ENCODE results near the gene KCNMA1.

The KCNMA1 gene

GRCh38 chr10:77514870-77515269, 122.7 kb downstream of the KCNMA1 start:
- H3K27ac ChIP-seq (replicated peaks; ENCODE audit: low read length): no peak overlapping the region

GRCh38 chr10:77513781-77514331, 123.8 kb downstream of the KCNMA1 start:
- Histone ChIP-seq H3K27me3 (ENCODE audit: control insufficient read depth in 3 of 3, insufficient read depth in 3 of 3, low read depth in 1 of 3, low read length in 3 of 3) (peaks cover 0 to 6% (median 0%) of the 10 kb centered on the region in 3 experiments), H3K23ac (ENCODE audit: low read depth, low read length, poor library complexity) (no peak overlapping the region), H4K91ac (ENCODE audit: low read depth, low read length, poor library complexity) (no peak overlapping the region), H4K8ac (ENCODE audit: low read depth, low read length) (no peak overlapping the region), H3K4me1 (ENCODE audit: control insufficient read depth in 2 of 2, insufficient read depth in 1 of 2, low read depth in 1 of 2, low read length in 2 of 2) (peaks cover 0 to 23% of the 10 kb centered on the region in 2 donors), H2BK15ac (ENCODE audit: low read length) (peak overlapping the region; percentile 22), H3K14ac (ENCODE audit: low read length) (no peak overlapping the region), H3K27ac (replicated peaks; ENCODE audit: low read length) (no peak overlapping the region), H3K79me1 (ENCODE audit: low read depth, low read length) (no peaks in the 10 kb centered on the region), H3K4me3 (ENCODE audit: low read length in 2 of 2) (no peak overlapping the region), H3K9me3 (replicated peaks in 1 of 2; ENCODE audit: control insufficient read depth in 2 of 2, insufficient read depth in 1 of 2, low read depth in 1 of 2, low read length in 2 of 2) (no peaks in the 10 kb centered on the region), H2AFZ (ENCODE audit: low read length) (no peak overlapping the region), H3K9ac (ENCODE audit: low read depth, low read length, poor library complexity) (no peak overlapping the region), H3K4me2 (ENCODE audit: insufficient read depth, low read length, poor library complexity, severe bottlenecking) (no peak overlapping the region), H2AK5ac (ENCODE audit: low read depth, low read length) (peak overlapping the region; percentile 49), H3K4ac (ENCODE audit: low read length) (no peak overlapping the region), H2BK5ac (ENCODE audit: low read length) (no peak overlapping the region), H2BK12ac (ENCODE audit: low read length) (no peak overlapping the region), H3K36me3 (replicated peaks in 1 of 2; ENCODE audit: control insufficient read depth in 2 of 2, insufficient read depth in 2 of 2, low read length in 2 of 2) (no peaks in the 10 kb centered on the region), H3K18ac (ENCODE audit: low read length) (peak overlapping the region; percentile 5), H2BK120ac (ENCODE audit: low read depth, low read length) (peak overlapping the region; percentile 64)
- no peak for DNase-seq (ENCODE audit: low spot score)
- no CpG with 5 or more reads among the region's 15 CpGs for WGBS, 2 donors (ENCODE audit: extremely low coverage in 2 of 2, insufficient read length in 2 of 2, insufficient replicate concordance in 1 of 2)

More at GRCh38 chr10:77514870-77515269, 122.7 kb downstream of the KCNMA1 start:
- H3K18ac ChIP-seq (ENCODE audit: low read length): no peak overlapping the region
- no peak overlapping the region for H4K8ac ChIP-seq (ENCODE audit: low read depth, low read length)
- no peak overlapping the region for H2BK15ac ChIP-seq (ENCODE audit: low read length)
- H3K4me1 ChIP-seq (ENCODE audit: control insufficient read depth in 2 of 2, insufficient read depth in 1 of 2, low read depth in 1 of 2, low read length in 2 of 2): peaks cover 0 to 21% of the 10 kb centered on the region in 2 donors
- H4K91ac ChIP-seq (ENCODE audit: low read depth, low read length, poor library complexity): no peak overlapping the region
- H3K9me3 ChIP-seq (replicated peaks in 1 of 2; ENCODE audit: control insufficient read depth in 2 of 2, insufficient read depth in 1 of 2, low read depth in 1 of 2, low read length in 2 of 2): peaks cover 0 to 1% of the 10 kb centered on the region in 2 donors
- no CpG with 5 or more reads among the region's 4 CpGs for WGBS, 2 donors (ENCODE audit: extremely low coverage in 2 of 2, insufficient read length in 2 of 2, insufficient replicate concordance in 1 of 2)
- no peak overlapping the region for H3K23ac ChIP-seq (ENCODE audit: low read depth, low read length, poor library complexity)
- no peaks in the 10 kb centered on the region for H3K79me1 ChIP-seq (ENCODE audit: low read depth, low read length)
- H3K4ac ChIP-seq (ENCODE audit: low read length): no peak overlapping the region
- H3K4me2 ChIP-seq (ENCODE audit: insufficient read depth, low read length, poor library complexity, severe bottlenecking): no peak overlapping the region
- no peak overlapping the region for H3K9ac ChIP-seq (ENCODE audit: low read depth, low read length, poor library complexity)
- no peak overlapping the region for H2BK5ac ChIP-seq (ENCODE audit: low read length)
- no peak overlapping the region for H2AK5ac ChIP-seq (ENCODE audit: low read depth, low read length)
- H2AFZ ChIP-seq (ENCODE audit: low read length): no peak overlapping the region
- no peaks in the 10 kb centered on the region for H3K36me3 ChIP-seq (replicated peaks in 1 of 2; ENCODE audit: control insufficient read depth in 2 of 2, insufficient read depth in 2 of 2, low read length in 2 of 2)
- H3K27me3 ChIP-seq (ENCODE audit: control insufficient read depth in 3 of 3, insufficient read depth in 3 of 3, low read depth in 1 of 3, low read length in 3 of 3): peaks cover 0 to 6% (median 0%) of the 10 kb centered on the region in 3 experiments
- no peak for DNase-seq (ENCODE audit: low spot score)
- H3K4me3 ChIP-seq (ENCODE audit: low read length in 2 of 2): no peak overlapping the region
- H2BK120ac ChIP-seq (ENCODE audit: low read depth, low read length): no peak overlapping the region
- H2BK12ac ChIP-seq (ENCODE audit: low read length): no peak overlapping the region
- no peak overlapping the region for H3K14ac ChIP-seq (ENCODE audit: low read length)

GRCh38 chr10:77513220-77513619, 124.4 kb downstream of the KCNMA1 start:
- Histone ChIP-seq H2BK12ac (ENCODE audit: low read length) (no peak overlapping the region), H3K4me1 (ENCODE audit: control insufficient read depth in 2 of 2, insufficient read depth in 1 of 2, low read depth in 1 of 2, low read length in 2 of 2) (peaks cover 0 to 23% of the 10 kb centered on the region in 2 donors), H2AK5ac (ENCODE audit: low read depth, low read length) (no peak overlapping the region), H3K23ac (ENCODE audit: low read depth, low read length, poor library complexity) (no peak overlapping the region), H3K4me2 (ENCODE audit: insufficient read depth, low read length, poor library complexity, severe bottlenecking) (no peak overlapping the region), H3K9ac (ENCODE audit: low read depth, low read length, poor library complexity) (no peak overlapping the region), H4K8ac (ENCODE audit: low read depth, low read length) (no peak overlapping the region), H3K36me3 (replicated peaks in 1 of 2; ENCODE audit: control insufficient read depth in 2 of 2, insufficient read depth in 2 of 2, low read length in 2 of 2) (no peaks in the 10 kb centered on the region), H2AFZ (ENCODE audit: low read length) (no peak overlapping the region), H2BK120ac (ENCODE audit: low read depth, low read length) (no peak overlapping the region), H3K79me1 (ENCODE audit: low read depth, low read length) (no peaks in the 10 kb centered on the region), H4K91ac (ENCODE audit: low read depth, low read length, poor library complexity) (no peak overlapping the region), H3K27me3 (ENCODE audit: control insufficient read depth in 3 of 3, insufficient read depth in 3 of 3, low read depth in 1 of 3, low read length in 3 of 3) (peaks cover 0 to 6% (median 0%) of the 10 kb centered on the region in 3 experiments), H3K9me3 (replicated peaks in 1 of 2; ENCODE audit: control insufficient read depth in 2 of 2, insufficient read depth in 1 of 2, low read depth in 1 of 2, low read length in 2 of 2) (no peaks in the 10 kb centered on the region), H3K4me3 (ENCODE audit: low read length in 2 of 2) (no peak overlapping the region), H3K18ac (ENCODE audit: low read length) (no peak overlapping the region), H2BK15ac (ENCODE audit: low read length) (no peak overlapping the region), H3K27ac (replicated peaks; ENCODE audit: low read length) (no peak overlapping the region), H3K14ac (ENCODE audit: low read length) (no peak overlapping the region), H3K4ac (ENCODE audit: low read length) (no peak overlapping the region), H2BK5ac (ENCODE audit: low read length) (no peak overlapping the region)
- WGBS, 2 donors (ENCODE audit: extremely low coverage in 2 of 2, insufficient read length in 2 of 2, insufficient replicate concordance in 1 of 2): no CpG with 5 or more reads among the region's 7 CpGs
- no peak for DNase-seq (ENCODE audit: low spot score)

- H3K27ac ChIP-seq (replicated peaks; ENCODE audit: low read length): no peak overlapping the region
- H2AK5ac ChIP-seq (ENCODE audit: low read depth, low read length): no peak overlapping the region
These were observed 125.4 kb downstream of the KCNMA1 start for GRCh38 chr10:77512219-77512578.

More at GRCh38 chr10:77512219-77512578, 125.4 kb downstream of the KCNMA1 start:
- Histone ChIP-seq H3K36me3 (replicated peaks in 1 of 2; ENCODE audit: control insufficient read depth in 2 of 2, insufficient read depth in 2 of 2, low read length in 2 of 2) (no peaks in the 10 kb centered on the region), H4K8ac (ENCODE audit: low read depth, low read length) (no peak overlapping the region), H2BK120ac (ENCODE audit: low read depth, low read length) (no peak overlapping the region), H3K9ac (ENCODE audit: low read depth, low read length, poor library complexity) (no peak overlapping the region), H2BK5ac (ENCODE audit: low read length) (no peak overlapping the region), H3K23ac (ENCODE audit: low read depth, low read length, poor library complexity) (no peak overlapping the region), H3K9me3 (replicated peaks in 1 of 2; ENCODE audit: control insufficient read depth in 2 of 2, insufficient read depth in 1 of 2, low read depth in 1 of 2, low read length in 2 of 2) (no peaks in the 10 kb centered on the region), H2BK15ac (ENCODE audit: low read length) (no peak overlapping the region), H3K18ac (ENCODE audit: low read length) (no peak overlapping the region), H3K4me1 (ENCODE audit: control insufficient read depth in 2 of 2, insufficient read depth in 1 of 2, low read depth in 1 of 2, low read length in 2 of 2) (peaks cover 0 to 23% of the 10 kb centered on the region in 2 donors), H3K27me3 (ENCODE audit: control insufficient read depth in 3 of 3, insufficient read depth in 3 of 3, low read depth in 1 of 3, low read length in 3 of 3) (peaks cover 0 to 2% (median 0%) of the 10 kb centered on the region in 3 experiments), H2AFZ (ENCODE audit: low read length) (no peak overlapping the region), H3K14ac (ENCODE audit: low read length) (no peak overlapping the region), H3K79me1 (ENCODE audit: low read depth, low read length) (no peaks in the 10 kb centered on the region), H3K4me2 (ENCODE audit: insufficient read depth, low read length, poor library complexity, severe bottlenecking) (no peak overlapping the region), H3K4me3 (ENCODE audit: low read length in 2 of 2) (no peak overlapping the region), H4K91ac (ENCODE audit: low read depth, low read length, poor library complexity) (no peak overlapping the region), H2BK12ac (ENCODE audit: low read length) (no peak overlapping the region), H3K4ac (ENCODE audit: low read length) (no peak overlapping the region)
- WGBS, 2 donors (ENCODE audit: extremely low coverage in 2 of 2, insufficient read length in 2 of 2, insufficient replicate concordance in 1 of 2): no CpG with 5 or more reads among the region's 1 CpG
- no peak for DNase-seq (ENCODE audit: low spot score)

Data from neuronal stem cell (in vitro differentiated cells).